MM.1S (cell line): Measurements from ENCODE around the gene UIMC1.

Source experiments
- CTCF ChIP-seq: fragments of 300-600 bp; sonication (generic); IDR thresholded peaks from 2 replicates; pipeline ENCODE4 v1.5.1; 2016; ENCODE audit warnings: antibody characterized with exemption, low read length, mixed read lengths
- EZH2 ChIP-seq: fragments of 300-600 bp; sonication (generic); optimal IDR thresholded peaks from 2 replicates; pipeline ENCODE3; 2017; ENCODE audit warnings: low read depth, mild to moderate bottlenecking, antibody characterized with exemption, low read length, mixed read lengths

GRCh38 chr5:176994460-176995121 lies 12.0 kb downstream of the UIMC1 start:
- TF ChIP-seq EZH2 (no peak), CTCF (no peak)
